Measurements from ENCODE around the gene SUCLG2. TPM values are rescaled to one million over a fixed set of nuclear protein-coding genes. Genes with fewer than 3 reads are reported as not detected.

Gene SUCLG2
- total RNA-seq, 1 experiment from 2014 or later, result 38.5 TPM

DNA sequence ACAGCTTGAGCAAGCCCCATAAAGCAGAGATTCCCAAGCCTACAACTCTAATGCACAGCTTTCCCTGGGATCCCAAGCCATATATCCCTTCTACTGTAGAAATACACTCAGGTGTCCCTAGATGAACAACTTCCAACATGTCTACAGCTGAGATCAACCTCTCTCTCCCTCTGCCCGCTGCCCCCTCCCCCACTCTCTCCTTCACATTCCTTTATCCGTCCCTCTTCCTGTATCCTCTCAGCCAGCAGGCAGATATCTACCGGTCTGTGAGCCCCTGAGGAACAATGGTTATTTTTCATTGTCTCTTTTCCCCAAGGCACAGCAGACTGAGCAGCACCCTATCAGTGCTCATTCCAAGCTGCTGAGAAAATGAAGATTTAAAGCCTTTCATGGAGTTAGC is 138.6 kb downstream of the SUCLG2 start:
- Histone ChIP-seq H3K79me2 (ENCODE audit: insufficient read depth, low read length) (no peaks in the 10 kb centered on the region), H3K23ac (ENCODE audit: insufficient read length, low read depth, low read length) (no peak overlapping the region), H4K8ac (replicated peaks; ENCODE audit: insufficient read length, low read depth, low read length) (no peak overlapping the region), H4K91ac (ENCODE audit: insufficient read length, low read depth, low read length) (no peak overlapping the region), H3K27ac (ENCODE audit: insufficient read length, low read depth, low read length) (no peak overlapping the region), H2BK20ac (ENCODE audit: low read depth, low read length, poor library complexity, severe bottlenecking) (no peak overlapping the region), H3K4me1 (ENCODE audit: insufficient read depth, low read length) (no peaks in the 10 kb centered on the region), H2BK12ac (ENCODE audit: insufficient read length, low read depth, low read length) (no peak overlapping the region), H2AK5ac (ENCODE audit: insufficient read length, low read length) (no peak overlapping the region), H3K4me2 (ENCODE audit: insufficient read depth, insufficient read length, low read length) (no peak overlapping the region), H2BK15ac (ENCODE audit: low read depth, low read length) (no peak overlapping the region), H3K18ac (ENCODE audit: insufficient read length, low read depth, low read length) (no peak overlapping the region), H3K4ac (ENCODE audit: low read depth, low read length) (no peak overlapping the region), H3K9me3 (ENCODE audit: control insufficient read depth, low read depth, low read length) (no peaks in the 10 kb centered on the region), H2AFZ (ENCODE audit: low read length) (no peak overlapping the region), H2BK120ac (ENCODE audit: low read depth, low read length, poor library complexity, severe bottlenecking) (no peak overlapping the region), H4K5ac (ENCODE audit: insufficient read length, low read depth, low read length) (no peak overlapping the region), H4K20me1 (ENCODE audit: control insufficient read depth, insufficient read depth, insufficient read length) (no peaks in the 10 kb centered on the region), H3K27me3 (ENCODE audit: insufficient read depth, low read length) (no peaks in the 10 kb centered on the region), H3K23me2 (ENCODE audit: insufficient read length, low read depth, low read length, poor library complexity, severe bottlenecking) (no peaks in the 10 kb centered on the region), H2BK5ac (ENCODE audit: insufficient read length, low read length) (no peak overlapping the region), H3K9ac (ENCODE audit: extremely low read depth, insufficient read length, low read length) (no peak overlapping the region), H3T11ph (ENCODE audit: low read length) (no peak overlapping the region), H3K14ac (ENCODE audit: insufficient read depth, low read length) (no peak overlapping the region), H3K56ac (ENCODE audit: insufficient read length, low read depth, low read length) (no peak overlapping the region), H3K79me1 (ENCODE audit: insufficient read depth, low read depth, low read length, poor library complexity, severe bottlenecking) (no peaks in the 10 kb centered on the region)
- Mint-ChIP-seq H3K4me1 (peaks cover 8 to 11% of the 10 kb centered on the region in 2 experiments), H3K27ac (peak overlapping the region in 1 of 3 experiments; percentile 91; a peak in 4 of 7 replicates), H3K27me3 (ENCODE audit: low read depth) (no peaks in the 10 kb centered on the region), H3K36me3 (ENCODE audit: insufficient read depth in 1 of 3, low read depth in 3 of 3) (peaks cover 3 to 4% (median 4%) of the 10 kb centered on the region in 3 experiments; a peak in 4 of 7 replicates), H3K9me3 (no peaks in the 10 kb centered on the region), H3K4me3 (no peak overlapping the region)
- DNase-seq, result peak; percentile 59
- TF ChIP-seq, protein P1, sequence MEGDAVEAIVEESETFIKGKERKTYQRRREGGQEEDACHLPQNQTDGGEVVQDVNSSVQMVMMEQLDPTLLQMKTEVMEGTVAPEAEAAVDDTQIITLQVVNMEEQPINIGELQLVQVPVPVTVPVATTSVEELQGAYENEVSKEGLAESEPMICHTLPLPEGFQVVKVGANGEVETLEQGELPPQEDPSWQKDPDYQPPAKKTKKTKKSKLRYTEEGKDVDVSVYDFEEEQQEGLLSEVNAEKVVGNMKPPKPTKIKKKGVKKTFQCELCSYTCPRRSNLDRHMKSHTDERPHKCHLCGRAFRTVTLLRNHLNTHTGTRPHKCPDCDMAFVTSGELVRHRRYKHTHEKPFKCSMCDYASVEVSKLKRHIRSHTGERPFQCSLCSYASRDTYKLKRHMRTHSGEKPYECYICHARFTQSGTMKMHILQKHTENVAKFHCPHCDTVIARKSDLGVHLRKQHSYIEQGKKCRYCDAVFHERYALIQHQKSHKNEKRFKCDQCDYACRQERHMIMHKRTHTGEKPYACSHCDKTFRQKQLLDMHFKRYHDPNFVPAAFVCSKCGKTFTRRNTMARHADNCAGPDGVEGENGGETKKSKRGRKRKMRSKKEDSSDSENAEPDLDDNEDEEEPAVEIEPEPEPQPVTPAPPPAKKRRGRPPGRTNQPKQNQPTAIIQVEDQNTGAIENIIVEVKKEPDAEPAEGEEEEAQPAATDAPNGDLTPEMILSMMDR (conservative IDR thresholded peaks at IDR 0.05), result no peak
- WGBS (ENCODE audit: extremely low coverage, insufficient read length, low lambda C conversion rate), result no CpG with 5 or more reads among the region's 3 CpGs

Data from H9 (cell line).